ENCODE results near the gene TSHZ2.

DNA sequence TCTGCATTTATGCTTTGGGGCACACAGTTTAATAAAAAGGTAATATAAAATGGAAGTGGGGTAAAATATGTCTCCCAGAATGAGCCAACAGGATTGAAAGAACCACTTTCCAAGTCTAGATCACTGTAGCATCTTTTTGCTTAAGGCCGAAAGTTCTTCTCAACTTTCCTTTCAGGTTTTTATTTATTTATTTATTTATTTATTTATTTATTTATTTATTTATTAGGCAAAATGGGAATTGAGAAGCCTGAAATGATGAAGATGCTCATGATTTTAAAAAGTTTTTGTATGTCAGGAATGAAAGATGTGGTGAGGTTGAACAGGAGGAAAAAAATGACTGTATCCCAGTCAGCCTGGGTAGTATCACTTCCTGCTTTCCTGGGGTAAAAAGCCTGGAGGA lies 24.0 kb downstream of the TSHZ2 start:
- TF ChIP-seq, protein P1, sequence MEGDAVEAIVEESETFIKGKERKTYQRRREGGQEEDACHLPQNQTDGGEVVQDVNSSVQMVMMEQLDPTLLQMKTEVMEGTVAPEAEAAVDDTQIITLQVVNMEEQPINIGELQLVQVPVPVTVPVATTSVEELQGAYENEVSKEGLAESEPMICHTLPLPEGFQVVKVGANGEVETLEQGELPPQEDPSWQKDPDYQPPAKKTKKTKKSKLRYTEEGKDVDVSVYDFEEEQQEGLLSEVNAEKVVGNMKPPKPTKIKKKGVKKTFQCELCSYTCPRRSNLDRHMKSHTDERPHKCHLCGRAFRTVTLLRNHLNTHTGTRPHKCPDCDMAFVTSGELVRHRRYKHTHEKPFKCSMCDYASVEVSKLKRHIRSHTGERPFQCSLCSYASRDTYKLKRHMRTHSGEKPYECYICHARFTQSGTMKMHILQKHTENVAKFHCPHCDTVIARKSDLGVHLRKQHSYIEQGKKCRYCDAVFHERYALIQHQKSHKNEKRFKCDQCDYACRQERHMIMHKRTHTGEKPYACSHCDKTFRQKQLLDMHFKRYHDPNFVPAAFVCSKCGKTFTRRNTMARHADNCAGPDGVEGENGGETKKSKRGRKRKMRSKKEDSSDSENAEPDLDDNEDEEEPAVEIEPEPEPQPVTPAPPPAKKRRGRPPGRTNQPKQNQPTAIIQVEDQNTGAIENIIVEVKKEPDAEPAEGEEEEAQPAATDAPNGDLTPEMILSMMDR (IDR thresholded peaks at IDR 0.05) = no peak
- TF ChIP-seq ZFX (IDR thresholded peaks at IDR 0.05; ENCODE audit: borderline replicate concordance) = no peak
